GM06990 (cell line): ENCODE results near the gene LRP1B.

Source experiments
- DNase-seq: peaks from one replicate; pipeline ENCODE4 v3.0.0-alpha.2; 2011; ENCODE audit not compliant: insufficient read length; ENCODE audit errors: extremely low read depth
- H3K27me3 ChIP-seq: replicated peaks from 2 replicates; pipeline ENCODE4 v1.6.0; 2011; ENCODE audit warnings: low read length; ENCODE audit not compliant: control insufficient read depth, insufficient read depth
- H3K36me3 ChIP-seq: 2 replicates; pipeline ENCODE4 v1.5.1; 2011; ENCODE audit warnings: low read length; ENCODE audit not compliant: control insufficient read depth, insufficient read depth
- H3K4me3 ChIP-seq: replicated peaks from 2 replicates; pipeline ENCODE4 v1.5.1; 2011; ENCODE audit warnings: low read depth, mild to moderate bottlenecking, control low read depth, low read length
- TF ChIP-seq, protein P1 (sequence below): IDR thresholded peaks from 2 replicates; pipeline ENCODE4 v1.5.1; 2011; ENCODE audit warnings: low read length, control low read depth, mild to moderate bottlenecking, inconsistent platforms; ENCODE audit not compliant: insufficient read depth, poor library complexity, severe bottlenecking

The LRP1B gene

GRCh38 chr2:142075826-142076225, 55.0 kb downstream of the LRP1B start:
- Histone ChIP-seq H3K36me3 (no peaks in the 10 kb centered on the region), H3K27me3 (no peaks in the 10 kb centered on the region), H3K4me3 (no peak overlapping the region)
- TF ChIP-seq, protein P1, sequence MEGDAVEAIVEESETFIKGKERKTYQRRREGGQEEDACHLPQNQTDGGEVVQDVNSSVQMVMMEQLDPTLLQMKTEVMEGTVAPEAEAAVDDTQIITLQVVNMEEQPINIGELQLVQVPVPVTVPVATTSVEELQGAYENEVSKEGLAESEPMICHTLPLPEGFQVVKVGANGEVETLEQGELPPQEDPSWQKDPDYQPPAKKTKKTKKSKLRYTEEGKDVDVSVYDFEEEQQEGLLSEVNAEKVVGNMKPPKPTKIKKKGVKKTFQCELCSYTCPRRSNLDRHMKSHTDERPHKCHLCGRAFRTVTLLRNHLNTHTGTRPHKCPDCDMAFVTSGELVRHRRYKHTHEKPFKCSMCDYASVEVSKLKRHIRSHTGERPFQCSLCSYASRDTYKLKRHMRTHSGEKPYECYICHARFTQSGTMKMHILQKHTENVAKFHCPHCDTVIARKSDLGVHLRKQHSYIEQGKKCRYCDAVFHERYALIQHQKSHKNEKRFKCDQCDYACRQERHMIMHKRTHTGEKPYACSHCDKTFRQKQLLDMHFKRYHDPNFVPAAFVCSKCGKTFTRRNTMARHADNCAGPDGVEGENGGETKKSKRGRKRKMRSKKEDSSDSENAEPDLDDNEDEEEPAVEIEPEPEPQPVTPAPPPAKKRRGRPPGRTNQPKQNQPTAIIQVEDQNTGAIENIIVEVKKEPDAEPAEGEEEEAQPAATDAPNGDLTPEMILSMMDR, result no peak
- no peak for DNase-seq

DNA sequence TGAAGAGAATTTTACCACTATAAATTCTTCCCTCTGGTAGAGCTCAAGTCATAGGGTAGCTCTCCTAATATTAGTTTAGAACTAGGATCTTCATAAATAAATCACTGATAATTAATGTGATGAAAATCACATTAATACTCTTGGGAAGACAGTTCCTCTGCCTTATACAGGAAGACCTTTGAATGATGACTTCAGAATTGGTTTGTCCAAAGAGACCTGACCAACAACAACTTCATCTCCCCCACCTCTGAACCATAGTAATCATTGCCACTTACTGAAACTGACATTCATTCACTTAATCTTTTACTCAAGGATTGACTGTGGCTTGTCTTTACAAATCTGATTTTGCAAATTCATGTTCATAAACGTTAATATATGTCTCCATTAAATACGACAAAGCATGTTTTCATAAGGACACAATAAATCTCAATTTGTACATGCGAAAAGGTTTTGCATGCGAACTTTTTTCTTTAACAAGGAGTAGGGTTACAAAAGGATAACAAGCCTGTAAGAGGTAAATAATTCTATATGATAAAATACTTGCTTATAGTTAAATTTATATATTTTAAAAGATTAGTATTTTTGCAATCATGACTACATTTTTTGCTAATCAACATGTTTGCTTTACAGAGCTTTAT, 61.4 kb downstream of the LRP1B start:
- DNase-seq, result no peak
- Histone ChIP-seq H3K4me3 (no peak overlapping the region), H3K27me3 (no peaks in the 10 kb centered on the region), H3K36me3 (no peaks in the 10 kb centered on the region)
- TF ChIP-seq, protein P1, result no peak

- DNase-seq, result no peak
- Histone ChIP-seq H3K36me3 (no peaks in the 10 kb centered on the region), H3K27me3 (no peaks in the 10 kb centered on the region), H3K4me3 (no peak overlapping the region)
- TF ChIP-seq, protein P1, result no peak
These were observed 65.1 kb downstream of the LRP1B start for GRCh38 chr2:142065700-142066099.

DNA sequence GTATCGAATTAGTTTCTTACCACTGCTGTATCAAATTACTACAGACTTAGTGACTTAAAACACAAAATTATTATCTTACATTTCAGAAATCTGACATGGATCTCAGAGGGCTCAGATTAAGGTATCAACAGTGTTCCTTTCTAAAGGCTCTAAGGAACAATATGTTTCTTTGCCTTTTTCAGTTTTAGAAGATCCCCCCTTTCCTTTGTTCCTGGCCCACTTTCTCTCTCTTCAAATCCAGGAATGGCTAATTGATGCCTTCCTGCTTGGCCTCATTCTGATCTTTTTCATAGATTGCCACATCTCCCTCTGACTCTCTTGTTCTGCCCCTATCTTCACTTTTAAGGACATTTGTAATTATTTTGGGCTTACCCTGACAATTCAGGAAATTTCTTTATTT, 65.7 kb downstream of the LRP1B start:
- DNase-seq, result no peak
- no peaks in the 10 kb centered on the region for H3K27me3 ChIP-seq
- no peak overlapping the region for H3K4me3 ChIP-seq
- TF ChIP-seq, protein P1, result no peak
- H3K36me3 ChIP-seq, result no peaks in the 10 kb centered on the region

DNA sequence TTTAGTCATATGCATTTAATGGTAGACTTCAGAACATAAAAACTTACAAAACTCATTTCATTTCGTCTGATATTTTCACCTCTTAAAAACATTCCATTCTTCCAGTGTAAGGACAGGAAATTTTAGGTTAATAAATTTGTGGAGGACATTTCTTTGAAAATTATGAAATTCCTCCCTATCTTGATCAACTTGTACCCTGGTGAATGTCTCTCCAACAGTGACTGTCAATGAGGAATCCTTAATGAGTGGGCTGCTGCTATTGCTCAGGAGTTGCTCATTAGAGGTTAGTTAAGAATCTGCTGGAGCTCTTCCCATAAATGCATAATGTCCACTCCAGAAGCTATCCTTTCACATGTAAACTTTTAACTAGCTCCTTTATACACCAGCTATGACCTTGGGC, 69.1 kb downstream of the LRP1B start:
- TF ChIP-seq, protein P1, result no peak
- Histone ChIP-seq H3K4me3 (no peak overlapping the region), H3K27me3 (no peaks in the 10 kb centered on the region), H3K36me3 (no peaks in the 10 kb centered on the region)
- DNase-seq, result no peak

DNA sequence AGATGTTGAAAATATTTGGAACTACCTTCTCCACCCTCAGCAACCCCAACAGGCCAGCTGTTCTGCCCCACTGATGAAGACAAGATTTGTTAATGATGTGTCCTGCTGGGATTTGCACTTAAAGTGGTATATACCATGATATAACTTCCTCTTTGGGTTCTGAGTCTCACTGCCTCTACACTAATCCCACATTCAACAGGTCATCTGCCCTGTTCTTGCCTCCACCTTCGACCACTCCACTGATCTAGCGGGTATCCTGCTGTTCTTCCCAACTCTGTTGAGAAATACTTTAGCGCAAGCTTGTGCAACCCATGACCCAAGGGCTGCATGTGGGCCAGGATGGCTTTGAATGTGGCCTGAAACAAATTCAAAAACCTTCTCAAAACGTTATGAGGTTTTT, 72.7 kb downstream of the LRP1B start:
- Histone ChIP-seq H3K27me3 (no peaks in the 10 kb centered on the region), H3K36me3 (no peaks in the 10 kb centered on the region), H3K4me3 (no peak overlapping the region)
- TF ChIP-seq, protein P1, result no peak
- DNase-seq, result no peak
